ENCODE data around the gene TMEM89. TPM values are rescaled to one million over a fixed set of nuclear protein-coding genes. Genes with fewer than 3 reads are reported as not detected.

Gene TMEM89
- total RNA-seq, 1 experiment from 2014 or later: 0.74 TPM

DNA sequence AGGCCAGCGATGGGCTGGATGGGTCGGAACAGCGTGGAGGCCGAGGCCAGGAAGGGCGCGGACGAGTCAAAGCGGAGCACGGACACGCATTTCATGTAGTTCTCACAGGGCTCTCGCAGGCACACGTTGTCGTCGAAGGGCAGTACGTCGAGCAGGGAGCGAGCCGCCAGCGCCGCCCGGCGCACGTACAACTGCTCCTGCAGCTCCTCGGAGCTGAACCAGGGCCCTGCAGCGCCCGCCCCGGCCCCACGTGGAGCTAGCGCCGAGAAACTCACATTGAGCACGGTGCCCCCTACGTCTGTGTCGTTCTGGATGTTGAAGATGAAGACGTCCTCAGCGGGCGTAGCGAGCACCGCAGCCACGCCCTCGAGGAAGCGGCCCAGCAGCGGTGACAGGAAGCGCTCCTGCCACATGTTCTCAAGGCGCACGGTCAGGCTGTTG is 35.3 kb upstream of the TMEM89 start:
- no peaks in the 10 kb centered on the region for H3K79me2 ChIP-seq (ENCODE audit: insufficient read depth, low read length)
- no peak overlapping the region for H2BK20ac ChIP-seq (ENCODE audit: low read depth, low read length, poor library complexity, severe bottlenecking)
- H2BK12ac ChIP-seq (ENCODE audit: insufficient read length, low read depth, low read length): no peak overlapping the region
- peaks cover 0 to 3% of the 10 kb centered on the region in 2 experiments; a peak in 1 of 5 replicates for H3K9me3 Mint-ChIP-seq
- peak overlapping the region in 2 of 3 experiments; percentile 35 to 66; a peak in 2 of 7 replicates for H3K27ac Mint-ChIP-seq
- H3K4me1 ChIP-seq (ENCODE audit: insufficient read depth, low read length): no peaks in the 10 kb centered on the region; the same call in 1 of the 2 replicates
- H4K20me1 ChIP-seq (ENCODE audit: control insufficient read depth, insufficient read depth, insufficient read length): peaks cover 2% of the 10 kb centered on the region
- no peak overlapping the region for H4K5ac ChIP-seq (ENCODE audit: insufficient read length, low read depth, low read length)
- no peak overlapping the region for H2BK15ac ChIP-seq (ENCODE audit: low read depth, low read length)
- H3K27me3 ChIP-seq (ENCODE audit: insufficient read depth, low read length): no peaks in the 10 kb centered on the region
- no peak overlapping the region for H3K23ac ChIP-seq (ENCODE audit: insufficient read length, low read depth, low read length)
- H3K36me3 Mint-ChIP-seq (ENCODE audit: insufficient read depth in 1 of 3, low read depth in 3 of 3): peaks cover 39 to 62% (median 59%) of the 10 kb centered on the region in 3 experiments
- H3K4me2 ChIP-seq (ENCODE audit: insufficient read depth, insufficient read length, low read length): no peak overlapping the region
- no peak overlapping the region for H4K8ac ChIP-seq (replicated peaks; ENCODE audit: insufficient read length, low read depth, low read length)
- peak overlapping the region; percentile 6 for H3K18ac ChIP-seq (ENCODE audit: insufficient read length, low read depth, low read length)
- peak; percentile 69 for DNase-seq
- H2BK120ac ChIP-seq (ENCODE audit: low read depth, low read length, poor library complexity, severe bottlenecking): no peak overlapping the region
- TF ChIP-seq, protein P1, sequence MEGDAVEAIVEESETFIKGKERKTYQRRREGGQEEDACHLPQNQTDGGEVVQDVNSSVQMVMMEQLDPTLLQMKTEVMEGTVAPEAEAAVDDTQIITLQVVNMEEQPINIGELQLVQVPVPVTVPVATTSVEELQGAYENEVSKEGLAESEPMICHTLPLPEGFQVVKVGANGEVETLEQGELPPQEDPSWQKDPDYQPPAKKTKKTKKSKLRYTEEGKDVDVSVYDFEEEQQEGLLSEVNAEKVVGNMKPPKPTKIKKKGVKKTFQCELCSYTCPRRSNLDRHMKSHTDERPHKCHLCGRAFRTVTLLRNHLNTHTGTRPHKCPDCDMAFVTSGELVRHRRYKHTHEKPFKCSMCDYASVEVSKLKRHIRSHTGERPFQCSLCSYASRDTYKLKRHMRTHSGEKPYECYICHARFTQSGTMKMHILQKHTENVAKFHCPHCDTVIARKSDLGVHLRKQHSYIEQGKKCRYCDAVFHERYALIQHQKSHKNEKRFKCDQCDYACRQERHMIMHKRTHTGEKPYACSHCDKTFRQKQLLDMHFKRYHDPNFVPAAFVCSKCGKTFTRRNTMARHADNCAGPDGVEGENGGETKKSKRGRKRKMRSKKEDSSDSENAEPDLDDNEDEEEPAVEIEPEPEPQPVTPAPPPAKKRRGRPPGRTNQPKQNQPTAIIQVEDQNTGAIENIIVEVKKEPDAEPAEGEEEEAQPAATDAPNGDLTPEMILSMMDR (conservative IDR thresholded peaks at IDR 0.05): no peak
- H3K56ac ChIP-seq (ENCODE audit: insufficient read length, low read depth, low read length): no peak overlapping the region
- H4K91ac ChIP-seq (ENCODE audit: insufficient read length, low read depth, low read length): no peak overlapping the region
- H3K4me1 Mint-ChIP-seq: peaks cover 6 to 14% of the 10 kb centered on the region in 2 experiments
- H3K9me3 ChIP-seq (ENCODE audit: control insufficient read depth, low read depth, low read length): no peaks in the 10 kb centered on the region
- H3K4me3 Mint-ChIP-seq: peak overlapping the region; percentile 63 to 67
- no peak overlapping the region for H2AK5ac ChIP-seq (ENCODE audit: insufficient read length, low read length)
- peaks cover 6% of the 10 kb centered on the region; the same call in 1 of the 2 replicates for H3K27me3 Mint-ChIP-seq (ENCODE audit: low read depth)
- no peaks in the 10 kb centered on the region for H3K79me1 ChIP-seq (ENCODE audit: insufficient read depth, low read depth, low read length, poor library complexity, severe bottlenecking)
- no peak overlapping the region for H3K9ac ChIP-seq (ENCODE audit: extremely low read depth, insufficient read length, low read length)
- no peak overlapping the region for H3K14ac ChIP-seq (ENCODE audit: insufficient read depth, low read length)
- no peak overlapping the region for H2BK5ac ChIP-seq (ENCODE audit: insufficient read length, low read length)
- H3K23me2 ChIP-seq (ENCODE audit: insufficient read length, low read depth, low read length, poor library complexity, severe bottlenecking): peaks cover 10% of the 10 kb centered on the region
- no peak overlapping the region for H3K4ac ChIP-seq (ENCODE audit: low read depth, low read length)
- no peak overlapping the region for H3K27ac ChIP-seq (ENCODE audit: insufficient read length, low read depth, low read length)
- no peak overlapping the region for H3T11ph ChIP-seq (ENCODE audit: low read length)
- H2AFZ ChIP-seq (ENCODE audit: low read length): no peak overlapping the region
- WGBS (ENCODE audit: extremely low coverage, insufficient read length, low lambda C conversion rate): no CpG with 5 or more reads among the region's 45 CpGs

All from H9 (cell line).